Omental fat pad (tissue), 4 donors: ENCODE results near the gene GNB2. TPM values are rescaled to one million over a fixed set of nuclear protein-coding genes. Genes with fewer than 3 reads are reported as not detected.

ENCODE experiments used
- ATAC-seq: fragments of 150-250 bp; one replicate; pipeline ENCODE4 v1.9.1; 2016; ENCODE audit warnings: mild to moderate bottlenecking, moderate library complexity; ENCODE audit not compliant: low FRiP score
- DNase-seq: peaks from one replicate; pipeline ENCODE4 v3.0.0-alpha.2; 2019; ENCODE audit warnings: low spot score
- CTCF ChIP-seq, 3 donors: fragments of 450-650 bp; IDR thresholded peaks; one replicate each; pipeline ENCODE4 v1.5.1; 2016 to 2017; ENCODE audit warnings: antibody characterized with exemption in 3 of 3, mild to moderate bottlenecking in 3 of 3, moderate library complexity in 2 of 3
- total RNA-seq, 4 donors: library from RNA; depleted of rRNA; stranded (reverse); fragments of >200 nt; gene quantifications; one replicate each; pipeline ENCODE4 v1.1.0, GENCODE V29; 2016

Gene GNB2
- total RNA-seq, 4 donors from 2014 or later = 145 to 245 (median 203) TPM

GRCh38 chr7:100728196-100728595 is 54.7 kb downstream of the GNB2 start:
- no peak for DNase-seq
- no peak for ATAC-seq
- TF ChIP-seq CTCF (IDR thresholded peaks at IDR 0.05) = no peak

Other genes starting within 250 kb of the GNB2 start
- gene ZCWPW1, start 245.0 kb upstream of the GNB2 start, total RNA-seq = 1 to 10 TPM; 2.8 to 5.8 (median 3.6) TPM
- gene MEPCE, start 243.9 kb upstream of the GNB2 start, total RNA-seq = 10 to 100 TPM; 23.6 to 49.5 (median 36.6) TPM
- 10 to 100 TPM in 3 of 4 donors, 1 to 10 TPM in 1; 6.1 to 22.2 (median 17.7) TPM for gene PPP1R35, start 237.2 kb upstream of the GNB2 start, total RNA-seq
- gene SPACDR, start 209.5 kb upstream of the GNB2 start, total RNA-seq = 1 to 10 TPM in 1 of 4 donors, under 1 TPM in 1, not detected in 2; 0.84 to 1.3 TPM
- gene TSC22D4, start 194.5 kb upstream of the GNB2 start, total RNA-seq = 10 to 100 TPM; 15.6 to 36.4 (median 21.4) TPM
- gene NYAP1, start 189.8 kb upstream of the GNB2 start, total RNA-seq = 1 to 10 TPM in 3 of 4 donors, under 1 TPM in 1; 0.63 to 3.6 (median 2.1) TPM
- gene AGFG2, start 134.5 kb upstream of the GNB2 start, total RNA-seq = 10 to 100 TPM; 10.6 to 45.0 (median 21.3) TPM
- gene SAP25, start 99.8 kb upstream of the GNB2 start, total RNA-seq = 1 to 10 TPM in 3 of 4 donors, not detected in 1; 1.1 to 4.7 (median 1.7) TPM
- gene LRCH4, start 87.6 kb upstream of the GNB2 start, total RNA-seq = 100 to 1,000 TPM in 1 of 4 donors, 10 to 100 TPM in 3; 51.8 to 108 (median 55.7) TPM
- gene FBXO24, start 87.4 kb upstream of the GNB2 start, total RNA-seq = under 1 TPM in 1 of 4 donors, not detected in 3; 0.36 TPM
- 10 to 100 TPM; 20.6 to 87.2 (median 40.5) TPM for gene PCOLCE, start 71.4 kb upstream of the GNB2 start, total RNA-seq
- 1 to 10 TPM; 5.4 to 8.9 (median 7.2) TPM for gene MOSPD3, start 61.2 kb upstream of the GNB2 start, total RNA-seq
- gene TFR2, start 32.2 kb upstream of the GNB2 start, total RNA-seq = under 1 TPM in 1 of 4 donors, not detected in 3; 0.60 TPM
- gene ACTL6B, start 17.3 kb upstream of the GNB2 start, total RNA-seq = not detected
- 10 to 100 TPM; 17.7 to 44.0 (median 19.4) TPM for gene GIGYF1, start 20.5 kb downstream of the GNB2 start, total RNA-seq
- gene POP7, start 32.4 kb downstream of the GNB2 start, total RNA-seq = 10 to 100 TPM; 17.5 to 39.9 (median 19.4) TPM
- not detected for gene EPO, start 46.7 kb downstream of the GNB2 start, total RNA-seq
- gene ZAN, start 59.9 kb downstream of the GNB2 start, total RNA-seq = not detected
- 10 to 100 TPM; 24.3 to 73.5 (median 37.4) TPM for gene EPHB4, start 153.8 kb downstream of the GNB2 start, total RNA-seq
- 10 to 100 TPM in 3 of 4 donors, 1 to 10 TPM in 1; 9.6 to 29.0 (median 13.3) TPM for gene SLC12A9, start 179.0 kb downstream of the GNB2 start, total RNA-seq
- 10 to 100 TPM; 48.7 to 71.3 (median 53.0) TPM for gene TRIP6, start 193.6 kb downstream of the GNB2 start, total RNA-seq
- 10 to 100 TPM; 44.9 to 87.3 (median 60.9) TPM for gene SRRT, start 201.4 kb downstream of the GNB2 start, total RNA-seq
- 1 to 10 TPM; 4.7 to 8.0 (median 7.3) TPM for gene UFSP1, start 216.0 kb downstream of the GNB2 start, total RNA-seq
- under 1 TPM; 0.50 to 0.96 (median 0.73) TPM for gene ACHE, start 222.1 kb downstream of the GNB2 start, total RNA-seq